Activated naive CD8-positive, alpha-beta T cell treated with anti-CD3 and anti-CD28 coated beads for 36 hours (primary cell): ENCODE data around the gene TENT4A. TPM values are rescaled to one million over a fixed set of nuclear protein-coding genes. Genes with fewer than 3 reads are reported as not detected.
A peak's percentile ranks its signal among the peaks of the same experiment; 100 is the strongest.

Experiments
- DNase-seq: peaks from one replicate; pipeline ENCODE4 v3.0.0; 2021
- H3K27ac Mint-ChIP-seq: one replicate; pipeline ENCODE4 v1.8.0; 2022; ENCODE audit warnings: mild to moderate bottlenecking, moderate library complexity, mixed read lengths
- H3K27me3 Mint-ChIP-seq: one replicate; pipeline ENCODE4 v1.8.0; 2022; ENCODE audit warnings: mild to moderate bottlenecking, mixed read lengths
- H3K36me3 Mint-ChIP-seq: one replicate; pipeline ENCODE4 v1.8.0; 2021; ENCODE audit warnings: mild to moderate bottlenecking, mixed read lengths
- H3K4me1 Mint-ChIP-seq: one replicate; pipeline ENCODE4 v1.8.0; 2021; ENCODE audit warnings: mixed read lengths
- H3K4me3 Mint-ChIP-seq: one replicate; pipeline ENCODE4 v1.8.0; 2022; ENCODE audit warnings: mild to moderate bottlenecking, moderate library complexity, mixed read lengths
- H3K9me3 Mint-ChIP-seq: one replicate; pipeline ENCODE4 v1.8.0; 2022; ENCODE audit warnings: mixed read lengths
- total RNA-seq, 2 experiments: library from RNA; stranded (reverse); gene quantifications; one replicate each; pipeline ENCODE4 v1.2.3, GENCODE V29; 2021

The TENT4A gene
- total RNA-seq, 2 experiments from 2014 or later: 28.2 to 30.7 TPM

DNA sequence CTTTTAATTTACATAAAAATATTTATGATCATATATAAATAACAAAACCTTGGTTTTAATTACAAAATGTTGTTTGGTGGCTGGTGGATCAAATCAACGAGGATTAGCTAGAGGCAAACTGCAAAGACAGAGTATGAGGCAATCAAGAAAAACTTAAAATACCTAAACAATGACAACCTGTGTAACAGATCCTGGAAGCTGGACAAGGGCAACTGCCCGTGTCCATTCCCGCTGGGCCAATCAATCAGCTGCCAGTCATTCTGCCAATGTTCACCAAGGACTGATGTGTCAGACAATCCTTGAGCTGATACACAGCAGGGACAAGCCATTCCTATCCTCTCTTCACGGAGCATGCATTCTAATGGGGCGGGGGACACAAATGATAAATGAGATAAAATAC is 3.2 kb upstream of the TENT4A start:
- no peak overlapping the region for H3K27ac Mint-ChIP-seq
- no peaks in the 10 kb centered on the region for H3K9me3 Mint-ChIP-seq
- H3K4me1 Mint-ChIP-seq: peaks cover 17% of the 10 kb centered on the region
- no peak overlapping the region for H3K4me3 Mint-ChIP-seq
- H3K27me3 Mint-ChIP-seq: no peaks in the 10 kb centered on the region
- no peak for DNase-seq
- peaks cover 3% of the 10 kb centered on the region for H3K36me3 Mint-ChIP-seq

GRCh38 chr5:6710551-6711318 is 2.5 kb upstream of the TENT4A start:
- Mint-ChIP-seq H3K27ac (no peak overlapping the region), H3K4me3 (no peak overlapping the region), H3K27me3 (no peaks in the 10 kb centered on the region), H3K4me1 (peaks cover 14% of the 10 kb centered on the region), H3K9me3 (no peaks in the 10 kb centered on the region), H3K36me3 (peaks cover 8% of the 10 kb centered on the region)
- DNase-seq: no peak

DNA sequence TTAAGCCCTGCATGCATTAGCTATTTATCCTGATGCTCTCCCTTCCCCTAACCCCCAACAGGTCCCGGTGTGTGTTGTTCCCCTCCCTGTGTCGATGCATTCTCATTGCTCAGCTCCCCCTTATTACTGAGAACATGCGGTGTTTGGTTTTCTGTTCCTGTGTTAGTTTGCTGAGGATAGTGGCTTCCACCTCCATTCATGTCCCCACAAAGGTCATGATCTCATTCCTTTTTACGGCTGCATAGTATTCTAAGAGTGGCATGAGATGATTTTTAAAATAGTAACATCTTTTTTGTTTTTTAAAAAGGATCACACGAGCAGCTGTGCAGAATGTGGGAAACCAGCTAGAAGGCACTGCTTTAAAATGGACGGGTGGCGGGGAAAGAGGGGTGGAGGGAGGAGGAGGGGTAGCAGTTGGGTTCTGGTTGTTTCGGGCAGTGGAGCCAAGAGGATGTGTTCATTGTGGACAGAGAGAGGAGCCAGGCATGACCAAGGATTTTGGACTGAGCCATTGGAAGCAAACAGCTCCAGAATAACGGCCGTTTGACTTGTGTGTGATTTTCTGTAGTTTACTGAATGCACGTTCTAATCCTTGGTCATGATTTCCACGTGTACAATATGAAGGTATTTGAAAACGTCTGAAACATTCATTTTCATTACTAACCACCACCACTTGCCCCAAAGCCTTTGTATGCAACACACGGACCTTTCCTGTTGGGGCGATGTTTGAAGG is 1.7 kb upstream of the TENT4A start:
- Mint-ChIP-seq H3K4me1 (peaks cover 20% of the 10 kb centered on the region), H3K9me3 (no peaks in the 10 kb centered on the region), H3K27me3 (no peaks in the 10 kb centered on the region), H3K27ac (peak overlapping the region; percentile 95), H3K36me3 (peaks cover 17% of the 10 kb centered on the region), H3K4me3 (peak overlapping the region; percentile 83)
- no peak for DNase-seq

- Mint-ChIP-seq H3K36me3 (peaks cover 21% of the 10 kb centered on the region), H3K4me3 (peak overlapping the region; percentile 83), H3K9me3 (no peaks in the 10 kb centered on the region), H3K27me3 (no peaks in the 10 kb centered on the region), H3K27ac (peak overlapping the region; percentile 95), H3K4me1 (peaks cover 23% of the 10 kb centered on the region)
- DNase-seq: peak; percentile 59
Observed at GRCh38 chr5:6712142-6712576, 1.1 kb upstream of the TENT4A start.

DNA sequence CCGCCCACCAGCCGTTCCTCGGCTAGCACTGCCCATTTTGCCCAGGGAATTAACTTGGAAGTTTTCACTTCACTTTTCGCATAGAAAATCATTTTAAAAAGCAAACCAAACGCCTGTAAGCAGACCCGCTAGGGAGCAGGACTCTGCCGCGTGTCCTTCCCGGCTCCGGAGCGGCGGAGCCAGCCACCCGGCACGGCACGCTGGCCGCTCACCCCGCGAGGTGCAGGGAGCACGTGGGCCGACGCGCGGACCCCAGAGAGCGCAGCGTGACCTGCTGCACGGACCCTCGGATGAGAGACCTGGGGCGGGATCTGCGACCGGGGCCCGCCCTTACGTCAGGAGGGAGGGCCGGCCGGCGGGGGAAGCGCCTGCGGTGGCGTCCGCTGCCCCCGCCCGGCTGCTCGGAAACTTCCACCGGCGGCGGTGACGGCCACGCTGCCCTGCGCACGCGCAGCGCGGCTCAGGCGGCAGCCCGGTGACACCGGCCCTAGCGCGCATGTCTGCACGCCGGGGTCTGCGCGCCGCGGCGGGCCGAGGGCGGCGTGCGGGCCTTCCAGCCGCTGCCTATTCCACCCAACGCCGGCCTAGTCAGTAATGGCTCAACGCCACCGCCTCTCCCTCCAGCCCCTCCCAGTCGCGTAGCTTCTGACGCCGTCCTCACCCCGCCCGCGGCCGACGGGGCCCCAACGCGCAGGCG is 507 bp upstream of the TENT4A start:
- Mint-ChIP-seq H3K4me3 (peak overlapping the region; percentile 83), H3K27ac (peak overlapping the region; percentile 95), H3K4me1 (peaks cover 29% of the 10 kb centered on the region), H3K27me3 (no peaks in the 10 kb centered on the region), H3K36me3 (peaks cover 21% of the 10 kb centered on the region), H3K9me3 (no peaks in the 10 kb centered on the region)
- peak; percentile 98 for DNase-seq

- Mint-ChIP-seq H3K27ac (peak overlapping the region; percentile 75), H3K9me3 (no peaks in the 10 kb centered on the region), H3K27me3 (no peaks in the 10 kb centered on the region), H3K36me3 (peaks cover 30% of the 10 kb centered on the region), H3K4me3 (peak overlapping the region; percentile 86), H3K4me1 (peaks cover 42% of the 10 kb centered on the region)
- DNase-seq: peak; percentile 43
Observed at GRCh38 chr5:6714226-6715041, 1.2 kb downstream of the TENT4A start.

DNA sequence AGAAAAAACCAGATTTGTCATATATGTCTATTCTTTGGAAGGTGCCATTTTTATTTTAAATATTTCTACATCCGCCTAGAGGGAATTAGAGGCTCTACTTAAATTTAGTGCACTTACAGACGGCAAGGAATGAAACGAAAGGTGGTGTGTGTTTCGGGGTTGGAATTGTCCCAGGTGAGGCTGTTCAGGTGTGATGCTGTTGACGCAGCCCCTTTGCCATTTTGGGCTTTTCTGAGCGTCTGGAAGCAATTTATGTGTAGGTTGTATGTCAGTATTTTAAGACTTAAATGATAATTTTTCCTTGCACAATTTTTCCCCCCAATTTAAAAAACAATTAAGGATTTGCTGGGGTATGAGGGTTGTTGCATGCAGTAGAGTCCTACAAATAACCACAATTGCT is 2.0 kb downstream of the TENT4A start:
- H3K27ac Mint-ChIP-seq: peak overlapping the region; percentile 75
- H3K4me1 Mint-ChIP-seq: peaks cover 50% of the 10 kb centered on the region
- H3K4me3 Mint-ChIP-seq: peak overlapping the region; percentile 86
- no peaks in the 10 kb centered on the region for H3K27me3 Mint-ChIP-seq
- no peak for DNase-seq
- peaks cover 32% of the 10 kb centered on the region for H3K36me3 Mint-ChIP-seq
- no peaks in the 10 kb centered on the region for H3K9me3 Mint-ChIP-seq

GRCh38 chr5:6715758-6716628 is 2.8 kb downstream of the TENT4A start:
- no peaks in the 10 kb centered on the region for H3K9me3 Mint-ChIP-seq
- peaks cover 55% of the 10 kb centered on the region for H3K4me1 Mint-ChIP-seq
- DNase-seq: no peak
- peaks cover 32% of the 10 kb centered on the region for H3K36me3 Mint-ChIP-seq
- peak overlapping the region; percentile 86 for H3K4me3 Mint-ChIP-seq
- no peak overlapping the region for H3K27ac Mint-ChIP-seq
- no peaks in the 10 kb centered on the region for H3K27me3 Mint-ChIP-seq

DNA sequence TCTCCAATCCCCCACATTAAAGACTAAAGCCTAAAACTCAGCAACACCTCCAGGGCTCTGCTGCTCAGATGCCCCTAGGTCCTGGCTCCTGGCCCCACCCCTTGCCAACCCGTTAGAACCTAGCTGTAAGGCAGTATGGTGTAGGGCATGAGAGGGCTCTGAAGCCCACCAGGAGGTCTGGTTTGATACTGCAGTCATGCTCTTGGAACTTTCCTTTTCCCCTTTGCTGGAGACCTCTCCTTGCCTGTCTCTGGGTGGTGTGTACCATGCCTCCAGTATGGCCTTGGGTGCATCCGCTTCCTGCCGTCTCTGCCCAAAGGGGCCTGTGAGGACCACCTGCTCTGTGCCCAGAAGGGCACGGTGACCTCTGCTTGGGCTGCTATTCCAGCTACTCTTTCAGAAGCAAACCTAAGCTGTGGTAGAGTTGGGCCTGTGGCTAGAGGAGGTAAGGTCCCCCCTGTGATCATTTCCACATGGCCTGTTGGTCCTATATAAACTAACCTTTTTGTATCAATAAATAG is 3.5 kb downstream of the TENT4A start:
- no peak overlapping the region for H3K27ac Mint-ChIP-seq
- peaks cover 33% of the 10 kb centered on the region for H3K36me3 Mint-ChIP-seq
- DNase-seq: no peak

GRCh38 chr5:6717247-6717646 is 4.0 kb downstream of the TENT4A start:
- H3K9me3 Mint-ChIP-seq: no peaks in the 10 kb centered on the region
- peak overlapping the region; percentile 34 for H3K27ac Mint-ChIP-seq
- H3K27me3 Mint-ChIP-seq: no peaks in the 10 kb centered on the region
- H3K36me3 Mint-ChIP-seq: peaks cover 33% of the 10 kb centered on the region
- DNase-seq: no peak
- H3K4me1 Mint-ChIP-seq: peaks cover 57% of the 10 kb centered on the region
- H3K4me3 Mint-ChIP-seq: no peak overlapping the region

More for the DNA sequence above, 3.5 kb downstream of the TENT4A start:
- Mint-ChIP-seq H3K4me1 (peaks cover 56% of the 10 kb centered on the region), H3K9me3 (no peaks in the 10 kb centered on the region), H3K4me3 (peak overlapping the region; percentile 86), H3K27me3 (no peaks in the 10 kb centered on the region)

DNA sequence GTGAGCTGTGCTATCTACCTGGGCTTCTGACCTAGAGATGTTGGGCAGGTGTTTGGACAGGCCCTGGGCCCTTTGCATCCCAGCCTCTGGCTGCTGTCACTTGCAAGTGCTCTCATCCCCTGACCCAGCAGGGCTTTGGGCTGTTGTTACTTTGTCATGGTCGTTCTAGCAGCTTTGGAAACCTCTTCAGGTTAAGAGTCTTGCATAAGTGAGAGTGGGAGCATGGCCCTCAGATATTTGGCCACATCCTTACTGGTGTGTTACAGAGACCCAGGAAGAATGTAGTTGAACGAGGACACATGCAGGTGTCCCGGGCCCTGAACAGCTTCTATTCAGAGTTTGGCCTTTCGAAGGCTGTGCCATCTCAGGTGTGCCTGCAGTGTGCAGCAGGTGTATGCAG is 4.5 kb downstream of the TENT4A start:
- peaks cover 33% of the 10 kb centered on the region for H3K36me3 Mint-ChIP-seq

DNA sequence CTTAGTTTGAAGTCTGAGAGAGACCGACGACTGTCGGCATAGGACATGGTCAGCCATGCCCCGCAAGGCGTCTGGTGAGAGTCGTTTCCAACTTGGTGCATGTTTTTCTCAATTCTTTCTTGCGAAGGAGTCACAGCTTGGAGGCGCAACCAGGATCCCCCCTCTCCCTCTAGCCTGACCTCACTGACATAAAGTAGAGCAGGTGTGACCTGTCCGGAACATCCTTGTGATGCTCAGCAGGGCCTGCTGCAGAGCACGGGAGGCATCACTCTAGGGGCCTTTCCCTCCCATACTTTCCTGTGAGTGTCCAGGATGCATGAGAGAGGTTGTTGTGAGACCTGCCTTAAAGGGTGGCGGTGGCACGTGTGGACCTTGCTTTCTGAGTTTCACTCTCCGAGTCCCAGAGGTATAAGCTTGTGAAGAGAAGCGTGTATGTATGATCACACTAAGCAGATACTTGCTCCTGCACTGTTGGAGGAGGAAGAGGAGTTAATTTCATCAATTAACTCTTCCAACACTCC is 5.0 kb downstream of the TENT4A start:
- peaks cover 62% of the 10 kb centered on the region for H3K4me1 Mint-ChIP-seq
- H3K4me3 Mint-ChIP-seq: peak overlapping the region; percentile 42
- DNase-seq: no peak
- H3K27me3 Mint-ChIP-seq: no peaks in the 10 kb centered on the region
- no peaks in the 10 kb centered on the region for H3K9me3 Mint-ChIP-seq
- H3K36me3 Mint-ChIP-seq: peaks cover 33% of the 10 kb centered on the region
- no peak overlapping the region for H3K27ac Mint-ChIP-seq

More for the DNA sequence above, 4.5 kb downstream of the TENT4A start:
- no peak for DNase-seq
- Mint-ChIP-seq H3K4me1 (peaks cover 61% of the 10 kb centered on the region), H3K27ac (no peak overlapping the region), H3K9me3 (no peaks in the 10 kb centered on the region), H3K27me3 (no peaks in the 10 kb centered on the region), H3K4me3 (no peak overlapping the region)

- H3K9me3 Mint-ChIP-seq: no peaks in the 10 kb centered on the region
- no peak for DNase-seq
- H3K27ac Mint-ChIP-seq: no peak overlapping the region
- H3K27me3 Mint-ChIP-seq: no peaks in the 10 kb centered on the region
- H3K4me3 Mint-ChIP-seq: peak overlapping the region; percentile 29
- H3K36me3 Mint-ChIP-seq: peaks cover 33% of the 10 kb centered on the region
- H3K4me1 Mint-ChIP-seq: peaks cover 67% of the 10 kb centered on the region
Observed at GRCh38 chr5:6718718-6719117, 5.5 kb downstream of the TENT4A start.
